Fibroblast of peridontal ligament (primary cell): ENCODE results near the gene TANC1.

Experiments
- DNase-seq: peaks from one replicate; pipeline ENCODE4 v3.0.0-alpha.2; 2010; ENCODE audit errors: extremely low read depth

Gene TANC1

GRCh38 chr2:159118115-159118858, 149.8 kb downstream of the TANC1 start:
- peak; percentile 92 for DNase-seq

- DNase-seq = no peak
These were observed 150.5 kb downstream of the TANC1 start for GRCh38 chr2:159118859-159119500.

GRCh38 chr2:159119652-159120257, 151.3 kb downstream of the TANC1 start:
- DNase-seq = no peak

- DNase-seq = no peak
These were observed 155.3 kb downstream of the TANC1 start for GRCh38 chr2:159123786-159124185.

- DNase-seq = peak; percentile 89
These were observed 156.0 kb downstream of the TANC1 start for GRCh38 chr2:159124441-159124911.

GRCh38 chr2:159124931-159125467, 156.6 kb downstream of the TANC1 start:
- DNase-seq = no peak

GRCh38 chr2:159125858-159126257, 157.4 kb downstream of the TANC1 start:
- DNase-seq = no peak

- DNase-seq = peak; percentile 79
These were observed 158.1 kb downstream of the TANC1 start for GRCh38 chr2:159126432-159127022.

GRCh38 chr2:159128191-159128590, 159.8 kb downstream of the TANC1 start:
- DNase-seq = no peak

- DNase-seq = no peak
These were observed 160.8 kb downstream of the TANC1 start for GRCh38 chr2:159129269-159129668.

- DNase-seq = no peak
These were observed 161.4 kb downstream of the TANC1 start for GRCh38 chr2:159129824-159130223.

GRCh38 chr2:159130302-159130701, 161.9 kb downstream of the TANC1 start:
- no peak for DNase-seq

- DNase-seq = no peak
These were observed 162.9 kb downstream of the TANC1 start for GRCh38 chr2:159131267-159131913.

- DNase-seq = peak; percentile 89
These were observed 163.5 kb downstream of the TANC1 start for GRCh38 chr2:159131914-159132281.

GRCh38 chr2:159133797-159134196, 165.4 kb downstream of the TANC1 start:
- DNase-seq = peak; percentile 77

- no peak for DNase-seq
These were observed 166.5 kb downstream of the TANC1 start for GRCh38 chr2:159134979-159135378.

- no peak for DNase-seq
These were observed 168.0 kb downstream of the TANC1 start for GRCh38 chr2:159136391-159136790.

- no peak for DNase-seq
These were observed 169.2 kb downstream of the TANC1 start for GRCh38 chr2:159137511-159138241.

- peak; percentile 46 for DNase-seq
These were observed 170.3 kb downstream of the TANC1 start for GRCh38 chr2:159138642-159139182.

GRCh38 chr2:159139216-159139933, 170.9 kb downstream of the TANC1 start:
- DNase-seq = peak; percentile 67
